HuH-7 (cell line): ENCODE results near the gene CEP128.
A peak's percentile ranks its signal among the peaks of the same experiment; 100 is the strongest.

Source experiments
- DNase-seq: peaks from one replicate; pipeline ENCODE4 v3.0.0; 2011; ENCODE audit warnings: low spot score

The CEP128 gene

GRCh38 chr14:80477388-80478160 lies 464.0 kb downstream of the CEP128 start:
- DNase-seq, result no peak

DNA sequence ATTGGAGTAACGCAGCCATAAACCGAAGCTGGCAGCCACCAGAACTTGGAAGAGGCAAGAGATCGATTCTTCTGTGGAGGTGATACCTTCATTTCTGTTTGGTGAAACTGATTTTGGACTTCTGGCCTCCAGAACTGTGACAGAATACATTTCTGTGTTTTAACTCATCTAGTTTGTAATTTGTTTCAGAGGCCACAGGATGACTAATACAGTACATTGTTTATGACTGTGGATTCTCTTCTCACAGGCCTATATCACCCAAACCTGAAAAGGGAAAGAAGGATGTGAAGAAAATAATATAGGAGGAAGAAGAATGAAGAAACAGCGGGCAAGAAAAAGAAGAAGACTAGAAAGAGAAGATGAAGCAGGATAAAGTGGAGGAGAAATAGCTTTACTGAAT lies 466.5 kb downstream of the CEP128 start:
- no peak for DNase-seq

DNA sequence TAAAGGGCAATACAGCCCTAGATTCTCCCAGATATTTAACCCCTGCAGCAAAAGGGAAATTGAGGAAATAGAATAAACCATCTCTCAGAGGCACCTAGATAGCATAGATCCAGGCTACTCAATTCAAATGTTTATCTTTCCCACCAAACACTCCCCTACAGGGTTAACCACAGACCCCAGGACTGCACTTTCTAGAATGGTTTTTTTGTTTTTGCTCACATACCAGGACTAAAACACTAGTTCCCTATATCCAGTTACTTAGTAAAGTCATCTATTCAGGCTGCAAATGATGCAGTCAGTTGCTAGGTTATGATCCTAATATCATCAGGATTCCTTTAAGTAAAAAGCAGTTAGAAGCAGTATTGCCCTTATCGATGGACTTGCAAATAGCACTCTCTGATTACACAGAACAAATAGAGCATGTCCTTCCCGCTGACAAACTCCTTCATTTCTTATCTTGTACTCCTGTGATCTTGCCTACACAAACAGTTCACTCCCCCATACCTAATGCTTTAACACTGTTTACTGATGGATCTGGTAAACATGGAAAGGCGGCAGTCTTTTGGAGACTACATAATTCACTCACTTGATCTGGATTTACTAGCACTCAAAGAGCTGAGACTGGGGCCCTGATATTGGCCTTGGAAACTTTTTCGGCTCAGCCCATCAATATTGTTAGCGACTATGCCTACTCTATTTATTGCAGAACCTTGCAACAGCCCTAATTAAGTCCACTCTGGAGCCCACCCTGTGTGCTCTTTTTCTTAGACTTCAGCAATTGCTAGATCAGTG lies 473.0 kb downstream of the CEP128 start:
- DNase-seq, result peak; percentile 28

DNA sequence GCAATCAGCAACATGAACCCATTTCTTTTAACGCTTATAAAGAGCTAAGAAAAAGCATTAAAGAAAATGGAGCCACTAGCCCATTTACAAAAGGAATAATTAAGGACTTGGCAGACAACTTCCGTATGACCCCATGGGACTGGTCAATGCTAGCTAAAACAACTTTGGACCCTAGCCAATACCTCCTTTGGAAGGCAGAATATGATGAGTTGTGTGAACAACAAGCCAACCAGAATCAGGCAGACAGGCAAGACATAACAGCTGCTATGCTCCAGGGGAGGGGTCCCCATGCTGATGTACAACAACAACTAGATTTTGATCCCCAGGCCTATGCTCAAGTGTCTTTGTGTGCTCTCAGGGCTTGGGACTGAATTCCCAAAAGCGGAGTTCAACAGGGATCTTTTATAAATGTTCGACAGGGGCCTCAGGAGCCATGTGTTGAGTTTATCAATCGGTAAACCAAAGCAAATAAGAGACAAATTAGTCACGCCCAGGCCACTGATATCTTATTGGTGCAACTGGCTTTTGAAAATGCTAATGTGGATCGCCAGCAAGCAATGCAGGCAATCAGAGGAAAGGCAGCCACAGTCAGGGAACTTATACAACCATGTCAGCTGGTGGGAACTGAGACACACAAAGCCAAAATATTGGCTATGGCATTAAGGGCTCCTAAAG lies 475.9 kb downstream of the CEP128 start:
- no peak for DNase-seq

DNA sequence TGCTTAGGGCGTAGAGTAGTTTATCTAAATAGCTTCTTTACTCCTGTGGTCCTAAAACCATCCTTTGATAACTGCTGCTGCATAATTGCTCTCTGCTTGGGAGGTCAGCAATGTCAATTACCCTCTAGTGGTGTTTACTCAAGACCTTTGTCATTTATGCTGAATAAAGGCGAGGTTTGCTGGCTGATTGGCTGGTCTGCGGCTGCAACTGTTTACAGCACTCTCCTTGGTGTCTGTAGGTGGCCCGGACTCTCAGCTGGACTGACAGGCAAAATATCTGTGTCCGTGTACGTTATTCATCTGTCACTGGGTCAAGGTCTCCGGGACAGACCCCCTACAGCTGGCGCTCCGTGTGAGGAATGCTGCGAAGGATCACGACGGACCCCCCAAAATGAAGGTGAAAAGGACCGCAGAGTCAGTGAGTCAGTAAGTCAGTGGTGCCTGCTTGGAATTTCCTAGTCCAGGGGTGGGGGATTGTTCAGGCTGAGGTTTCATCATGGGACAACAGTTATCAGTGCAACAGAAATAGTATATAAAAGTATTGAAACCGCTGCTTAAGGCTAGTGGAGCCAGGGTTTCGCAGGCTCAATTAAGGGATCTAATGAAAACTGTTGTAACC lies 476.9 kb downstream of the CEP128 start:
- no peak for DNase-seq

DNA sequence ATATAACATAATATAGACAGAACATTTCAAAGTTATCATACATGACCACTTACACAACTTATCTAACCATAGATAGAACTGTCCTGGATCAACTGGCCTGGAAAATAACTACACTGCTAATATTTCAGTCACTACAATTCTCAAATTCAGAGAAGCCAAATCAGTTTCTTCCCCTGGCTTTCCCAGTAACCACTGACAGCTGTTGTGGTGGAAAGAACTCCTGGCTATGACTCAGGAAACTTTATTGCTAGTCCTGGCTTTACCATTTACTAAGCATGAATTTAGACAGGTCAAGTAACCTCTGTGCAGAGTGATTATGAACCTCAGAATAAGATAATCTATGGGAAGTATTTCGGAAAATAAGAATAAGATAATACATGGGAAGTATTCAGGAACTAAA lies 485.3 kb downstream of the CEP128 start:
- DNase-seq, result no peak

DNA sequence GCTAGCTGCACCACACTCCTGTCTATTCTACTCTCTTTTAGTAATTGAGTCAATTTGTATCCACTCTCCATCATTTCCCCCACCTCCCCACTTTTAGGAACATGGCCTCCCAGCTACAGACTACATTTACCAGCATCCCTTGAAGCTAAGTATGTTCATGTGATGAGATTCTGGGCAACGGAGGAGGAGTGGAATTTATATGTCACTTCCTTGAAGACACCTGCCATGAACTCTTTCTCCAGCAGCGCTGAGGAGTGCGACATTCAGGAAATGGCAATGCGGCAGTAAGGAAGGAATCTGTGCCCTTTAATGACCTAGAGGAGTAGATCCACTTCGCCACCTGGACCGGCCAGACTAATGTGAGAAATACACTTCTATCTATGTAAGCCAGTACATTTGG lies 486.5 kb downstream of the CEP128 start:
- DNase-seq, result no peak

DNA sequence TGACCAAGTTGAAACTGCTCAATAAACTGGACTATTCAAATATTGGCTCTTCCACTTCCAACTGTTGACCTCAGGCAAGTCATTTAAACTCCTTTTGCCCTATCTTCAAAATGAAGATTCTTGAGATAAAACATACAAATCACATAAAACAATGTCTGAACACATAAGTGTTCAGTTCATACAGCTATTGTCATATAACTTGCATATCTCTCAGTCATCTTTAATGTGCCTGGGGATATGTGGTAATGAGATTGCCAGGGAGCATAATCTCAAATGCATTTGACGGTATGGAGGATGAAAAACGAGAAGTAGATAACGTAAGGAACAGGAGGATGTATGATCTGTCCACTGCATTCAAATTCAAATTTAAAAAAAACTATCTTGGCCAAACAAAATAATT lies 493.3 kb downstream of the CEP128 start:
- no peak for DNase-seq

- DNase-seq, result no peak
These were observed 494.1 kb downstream of the CEP128 start for GRCh38 chr14:80447392-80447791.
